Activated naive CD8-positive, alpha-beta T cell treated with anti-CD3 and anti-CD28 coated beads, Interleukin-2, amount 50 U/mL, for 16 hours (primary cell): ENCODE results near the gene STOX2.

ENCODE experiments used
- DNase-seq: peaks from one replicate; pipeline ENCODE4 v3.0.0-alpha.2; 2020; ENCODE audit warnings: low read depth, low spot score

STOX2 gene

GRCh38 chr4:183905081-183905592 is at the start of gene STOX2:
TSS of gene STOX2 (plus strand) at chr4:183905307. CDS start at chr4:183906791, 1,484 bp downstream.
- no peak for DNase-seq

GRCh38 chr4:183855323-183856190 is 49.5 kb upstream of the STOX2 start:
- DNase-seq = no peak

GRCh38 chr4:183857040-183857439 is 48.1 kb upstream of the STOX2 start:
- DNase-seq = no peak

- DNase-seq = no peak
Measured at GRCh38 chr4:183858011-183858615, 47.0 kb upstream of the STOX2 start.

- DNase-seq = no peak
Measured at GRCh38 chr4:183860119-183860518, 45.0 kb upstream of the STOX2 start.

- DNase-seq = no peak
Measured at GRCh38 chr4:183860731-183861130, 44.4 kb upstream of the STOX2 start.

- DNase-seq = no peak
Measured at GRCh38 chr4:183861426-183861825, 43.7 kb upstream of the STOX2 start.

GRCh38 chr4:183863155-183863825 is 41.8 kb upstream of the STOX2 start:
- no peak for DNase-seq

GRCh38 chr4:183867247-183867646 is 37.9 kb upstream of the STOX2 start:
- no peak for DNase-seq

- no peak for DNase-seq
Measured at GRCh38 chr4:183870997-183871396, 34.1 kb upstream of the STOX2 start.

GRCh38 chr4:183871581-183871980 is 33.5 kb upstream of the STOX2 start:
- DNase-seq = no peak

- no peak for DNase-seq
Measured at GRCh38 chr4:183872531-183872930, 32.6 kb upstream of the STOX2 start.

GRCh38 chr4:183873409-183874185 is 31.5 kb upstream of the STOX2 start:
- DNase-seq = no peak

- no peak for DNase-seq
Measured at GRCh38 chr4:183875251-183875825, 29.8 kb upstream of the STOX2 start.

GRCh38 chr4:183876268-183876934 is 28.7 kb upstream of the STOX2 start:
- no peak for DNase-seq

- no peak for DNase-seq
Measured at GRCh38 chr4:183878251-183878970, 26.7 kb upstream of the STOX2 start.

GRCh38 chr4:183885205-183885720 is 19.8 kb upstream of the STOX2 start:
- no peak for DNase-seq

GRCh38 chr4:183887351-183887750 is 17.8 kb upstream of the STOX2 start:
- DNase-seq = no peak

GRCh38 chr4:183888564-183888963 is 16.5 kb upstream of the STOX2 start:
- DNase-seq = no peak

GRCh38 chr4:183889190-183889589 is 15.9 kb upstream of the STOX2 start:
- no peak for DNase-seq
